Left ventricle myocardium inferior (tissue), 1 donor: ENCODE results near the gene KIRREL3. TPM values are rescaled to one million over a fixed set of nuclear protein-coding genes. Genes with fewer than 3 reads are reported as not detected.

Experiments used
- DNase-seq: peaks from one replicate; pipeline ENCODE4 v3.0.0-alpha.2; 2020
- H3K27ac ChIP-seq: fragments of 200-600 bp; replicated peaks from 2 replicates; pipeline ENCODE4 v1.8.0; 2021
- H3K27me3 ChIP-seq: fragments of 200-600 bp; 2 replicates; pipeline ENCODE4 v1.8.0; 2021; ENCODE audit warnings: low read depth
- H3K36me3 ChIP-seq: fragments of 200-600 bp; 2 replicates; pipeline ENCODE4 v1.8.0; 2021
- H3K4me1 ChIP-seq: fragments of 200-600 bp; 2 replicates; pipeline ENCODE4 v1.8.0; 2021
- H3K4me3 ChIP-seq: fragments of 200-600 bp; 2 replicates; pipeline ENCODE4 v1.8.0; 2021; ENCODE audit warnings: mild to moderate bottlenecking, moderate library complexity
- H3K9me3 ChIP-seq: fragments of 200-600 bp; replicated peaks from 2 replicates; pipeline ENCODE4 v1.8.0; 2021
- CTCF ChIP-seq: fragments of 200-600 bp; IDR thresholded peaks from 2 replicates; pipeline ENCODE4 v1.8.0; 2021; ENCODE audit warnings: antibody characterized with exemption, mild to moderate bottlenecking, borderline replicate concordance
- intact Hi-C: fragments of 100-400 bp; cut with micrococcal nuclease; formaldehyde crosslinking; loops from one replicate; pipeline ENCODE4 v1.11.0; 2022
- total RNA-seq: library from RNA; stranded (reverse); fragmentation: NEBNext Ultra II Directional; extraction: Animal tissue kit (Norgen Biotek cat#: 25700); gene quantifications from one replicate; pipeline ENCODE4 v1.2.1, GENCODE V29; 2021
- donor health status: DM: no; HTN: yes; CAD: no; lungs with severe emphysema.

Gene KIRREL3
- total RNA-seq, 1 donor from 2014 or later, result 0.74 TPM

- Histone ChIP-seq H3K4me3 (no peak overlapping the region), H3K4me1 (no peaks in the 10 kb centered on the region), H3K9me3 (no peaks in the 10 kb centered on the region), H3K27ac (no peak overlapping the region), H3K27me3 (peaks cover 65% of the 10 kb centered on the region), H3K36me3 (no peaks in the 10 kb centered on the region)
- intact Hi-C loops, result no loop called here
- DNase-seq, result no peak
- no peak for TF ChIP-seq CTCF
Measured at GRCh38 chr11:126824035-126824607, 176.4 kb downstream of the KIRREL3 start.

- no peak for TF ChIP-seq CTCF
- no peaks in the 10 kb centered on the region for H3K36me3 ChIP-seq
- no peak for DNase-seq
- H3K9me3 ChIP-seq, result no peaks in the 10 kb centered on the region
- H3K27me3 ChIP-seq, result peaks cover 61% of the 10 kb centered on the region
- H3K4me1 ChIP-seq, result no peaks in the 10 kb centered on the region
- intact Hi-C loops, result no loop called here
- H3K27ac ChIP-seq, result no peak overlapping the region
- no peak overlapping the region for H3K4me3 ChIP-seq
Measured at GRCh38 chr11:126823274-126823673, 177.3 kb downstream of the KIRREL3 start.

- no peaks in the 10 kb centered on the region for H3K4me1 ChIP-seq
- intact Hi-C loops, result no loop called here
- H3K36me3 ChIP-seq, result no peaks in the 10 kb centered on the region
- no peak for TF ChIP-seq CTCF
- no peak overlapping the region for H3K27ac ChIP-seq
- peaks cover 56% of the 10 kb centered on the region for H3K27me3 ChIP-seq
- H3K9me3 ChIP-seq, result no peaks in the 10 kb centered on the region
- DNase-seq, result no peak
- no peak overlapping the region for H3K4me3 ChIP-seq
Measured at GRCh38 chr11:126821827-126822226, 178.7 kb downstream of the KIRREL3 start.

GRCh38 chr11:126819194-126819593 is 181.4 kb downstream of the KIRREL3 start:
- intact Hi-C loops, result no loop called here
- H3K27ac ChIP-seq, result no peak overlapping the region
- no peaks in the 10 kb centered on the region for H3K4me1 ChIP-seq
- H3K4me3 ChIP-seq, result no peak overlapping the region
- no peaks in the 10 kb centered on the region for H3K36me3 ChIP-seq
- TF ChIP-seq CTCF, result no peak
- no peak for DNase-seq
- H3K27me3 ChIP-seq, result peaks cover 54% of the 10 kb centered on the region
- no peaks in the 10 kb centered on the region for H3K9me3 ChIP-seq

GRCh38 chr11:126817523-126818450 is 182.8 kb downstream of the KIRREL3 start:
- intact Hi-C loops, result no loop called here
- TF ChIP-seq CTCF, result no peak

More at GRCh38 chr11:126817523-126818450, 182.8 kb downstream of the KIRREL3 start:
- Histone ChIP-seq H3K4me1 (no peaks in the 10 kb centered on the region), H3K27me3 (peaks cover 52% of the 10 kb centered on the region), H3K9me3 (no peaks in the 10 kb centered on the region), H3K4me3 (no peak overlapping the region), H3K27ac (no peak overlapping the region), H3K36me3 (no peaks in the 10 kb centered on the region)
- DNase-seq, result no peak
